CD14-positive monocyte (primary cell): ENCODE results near the gene LSS. TPM values are rescaled to one million over a fixed set of nuclear protein-coding genes. Genes with fewer than 3 reads are reported as not detected.

Experiments used
- DNase-seq, 3 donors: peaks; one replicate each; pipeline ENCODE4 v3.0.0-alpha.2; 2011 to 2022
- H2AFZ ChIP-seq: 2 replicates; pipeline ENCODE4 v1.6.0; 2012; ENCODE audit warnings: mild to moderate bottlenecking, low read depth, low read length, inconsistent platforms; ENCODE audit not compliant: insufficient read depth, poor library complexity, severe bottlenecking
- H3K27ac ChIP-seq, 2 donors: 1 replicate in 1 of 2; 2 replicates in 1 of 2; pipeline ENCODE4 v1.5.1; 2012 to 2013; ENCODE audit warnings: low read length in 2 of 2, control low read depth in 1 of 2, inconsistent platforms in 1 of 2, low read depth in 1 of 2, mild to moderate bottlenecking in 1 of 2
- H3K27me3 ChIP-seq, 2 donors: one replicate each; pipeline versions ENCODE4 v1.6.0 to v1.6.1; 2011 to 2013; ENCODE audit warnings: low read length in 2 of 2; ENCODE audit not compliant: control insufficient read depth in 2 of 2, insufficient read depth in 2 of 2
- H3K36me3 ChIP-seq, 2 donors: replicated peaks in 1 of 2; 1 replicate in 1 of 2; 2 replicates in 1 of 2; pipeline versions ENCODE4 v1.5.1 to v1.6.1; 2012 to 2013; ENCODE audit warnings: low read length in 2 of 2, control low read depth in 1 of 2, inconsistent platforms in 1 of 2, mild to moderate bottlenecking in 1 of 2; ENCODE audit not compliant: insufficient read depth in 2 of 2, control insufficient read depth in 1 of 2
- H3K4me1 ChIP-seq, 2 donors: 1 replicate in 1 of 2; 2 replicates in 1 of 2; pipeline versions ENCODE4 v1.5.1 to v1.6.1; 2012 to 2013; ENCODE audit warnings: low read length in 2 of 2, control low read depth in 1 of 2, inconsistent platforms in 1 of 2, mild to moderate bottlenecking in 1 of 2, moderate library complexity in 1 of 2; ENCODE audit not compliant: insufficient read depth in 2 of 2, control insufficient read depth in 1 of 2
- H3K4me2 ChIP-seq: replicated peaks from 2 replicates; pipeline ENCODE3; 2012; ENCODE audit warnings: low read length, moderate library complexity, mild to moderate bottlenecking; ENCODE audit not compliant: poor library complexity, severe bottlenecking; ENCODE audit errors: extremely low read depth
- H3K4me3 ChIP-seq, 3 experiments: fragments of 200-600 bp in 1 of 3; sonication (generic) in 1 of 3; replicated peaks in 1 of 3; 1 replicate in 2 of 3; 2 replicates in 1 of 3; pipeline ENCODE4 v1.5.1; 2011 to 2013; ENCODE audit warnings: low read length in 3 of 3, mild to moderate bottlenecking in 3 of 3, control low read depth in 2 of 3, low read depth in 2 of 3, inconsistent platforms in 1 of 3, moderate library complexity in 1 of 3
- H3K79me2 ChIP-seq: 2 replicates; pipeline ENCODE4 v1.6.0; 2012; ENCODE audit warnings: mild to moderate bottlenecking, control low read depth, inconsistent platforms, low read length, moderate library complexity; ENCODE audit not compliant: insufficient read depth
- H3K9ac ChIP-seq: 2 replicates; pipeline ENCODE4 v1.6.0; 2017; ENCODE audit warnings: low read length, mild to moderate bottlenecking; ENCODE audit not compliant: insufficient read depth, poor library complexity, severe bottlenecking
- H3K9me3 ChIP-seq, 2 donors: replicated peaks in 1 of 2; 1 replicate in 1 of 2; 2 replicates in 1 of 2; pipeline versions ENCODE4 v1.5.1 to v1.6.1; 2012 to 2013; ENCODE audit warnings: low read length in 2 of 2, control low read depth in 1 of 2; ENCODE audit not compliant: control insufficient read depth in 1 of 2, insufficient read depth in 1 of 2
- H4K20me1 ChIP-seq: 2 replicates; pipeline ENCODE4 v1.6.0; 2012; ENCODE audit warnings: mild to moderate bottlenecking, low read length, control low read depth, moderate library complexity; ENCODE audit not compliant: insufficient read depth
- H3K27ac Mint-ChIP-seq, 7 donors: one replicate each; pipeline ENCODE4 v1.8.0; 2020; ENCODE audit warnings: mild to moderate bottlenecking in 7 of 7, mixed read lengths in 7 of 7, moderate library complexity in 6 of 7, inconsistent platforms in 2 of 7
- H3K27me3 Mint-ChIP-seq, 3 donors: one replicate each; pipeline ENCODE4 v1.8.0; 2021 to 2022; ENCODE audit warnings: low read depth in 3 of 3, mild to moderate bottlenecking in 3 of 3, mixed read lengths in 3 of 3, moderate library complexity in 3 of 3, inconsistent platforms in 1 of 3
- H3K36me3 Mint-ChIP-seq, 2 donors: one replicate each; pipeline ENCODE4 v1.8.0; 2020; ENCODE audit warnings: mixed read lengths in 2 of 2, inconsistent platforms in 1 of 2, mild to moderate bottlenecking in 1 of 2
- H3K4me1 Mint-ChIP-seq: one replicate; pipeline ENCODE4 v1.8.0; 2020; ENCODE audit warnings: mild to moderate bottlenecking, mixed read lengths
- H3K4me3 Mint-ChIP-seq, 2 donors: one replicate each; pipeline ENCODE4 v1.8.0; 2020; ENCODE audit warnings: mild to moderate bottlenecking in 2 of 2, mixed read lengths in 2 of 2, moderate library complexity in 1 of 2
- H3K9me3 Mint-ChIP-seq, 7 donors: one replicate each; pipeline ENCODE4 v1.8.0; 2020 to 2022; ENCODE audit warnings: mixed read lengths in 7 of 7, mild to moderate bottlenecking in 6 of 7, moderate library complexity in 6 of 7, inconsistent platforms in 2 of 7
- WGBS: methylation state at CpG from one replicate; pipeline ENCODE4 v1.1.5; 2013; ENCODE audit warnings: missing lambda C conversion rate; ENCODE audit not compliant: insufficient coverage; 5-methylcytosine and 5-hydroxymethylcytosine counted together
- intact Hi-C, 2 donors: fragments of 100-400 bp; cut with micrococcal nuclease; formaldehyde crosslinking; loops; one replicate each; pipeline versions ENCODE4 v1.15.0 to v1.15.1; 2023
- polyA plus RNA-seq, 3 donors: library from polyadenylated mRNA; depleted of rRNA in 1 of 3; unstranded in 2 of 3; stranded (reverse) in 1 of 3; fragments of 300-500 nt in 2 of 3; fragments of >200 nt in 1 of 3; fragmentation: Illumina TruSeq in 2 of 3; gene quantifications; 1 replicate in 2 of 3; 2 replicates in 1 of 3; pipeline ENCODE4 v1.2.3, GENCODE V29; 2012 to 2021
- TF ChIP-seq, protein P1 (sequence below): fragments of 200-600 bp; IDR thresholded peaks from one replicate; pipeline ENCODE4 v1.8.0; 2022; ENCODE audit warnings: antibody characterized with exemption, mild to moderate bottlenecking

The LSS gene
- polyA plus RNA-seq, 3 donors = 4.1 to 20.0 (median 4.9) TPM

DNA sequence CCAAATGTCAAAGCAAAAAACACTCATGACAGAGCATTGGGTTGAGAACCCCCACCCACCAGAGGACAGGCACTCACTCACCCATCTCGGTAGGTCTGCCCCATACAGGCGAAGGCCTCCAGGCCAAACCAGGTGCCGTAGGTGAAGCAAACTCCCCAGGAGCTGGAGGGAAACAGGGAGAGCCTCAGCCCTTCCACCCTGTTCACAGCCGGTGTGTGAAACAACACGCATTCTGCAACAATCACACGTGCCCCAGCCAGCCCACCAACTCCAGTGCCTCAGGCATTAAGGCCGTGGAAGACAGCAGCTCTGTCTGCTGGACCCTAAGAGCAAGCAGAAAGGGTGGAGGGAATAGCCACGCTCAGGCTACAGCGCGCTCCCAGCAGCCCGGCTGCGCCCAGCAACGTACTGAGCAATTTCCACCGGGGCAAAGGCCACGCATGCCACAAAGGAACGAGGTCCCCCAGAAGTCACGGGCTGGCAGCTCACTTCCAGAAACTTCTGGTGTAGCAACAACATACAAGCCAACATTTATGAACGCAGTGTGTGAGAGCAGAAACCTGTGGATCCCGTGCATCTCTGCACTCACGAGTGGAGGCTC is 32.9 kb downstream of the LSS start:
- Mint-ChIP-seq H3K27me3 (no peaks in the 10 kb centered on the region), H3K36me3 (peaks cover 54 to 58% of the 10 kb centered on the region in 2 donors), H3K27ac (peak overlapping the region in 2 of 7 donors; percentile 1 to 16), H3K4me1 (no peaks in the 10 kb centered on the region), H3K9me3 (peaks cover 0 to 2% (median 0%) of the 10 kb centered on the region in 7 donors), H3K4me3 (no peak overlapping the region)
- intact Hi-C loops = no loop called here
- no peak overlapping the region for H3K27ac ChIP-seq
- no peaks in the 10 kb centered on the region for H3K27me3 ChIP-seq
- whole genome bisulfite sequencing = 96% methylated on average over 20 of the region's 20 CpGs
- H3K4me1 ChIP-seq = no peaks in the 10 kb centered on the region
- H3K4me2 ChIP-seq = no peak overlapping the region
- H2AFZ ChIP-seq = no peak overlapping the region
- H3K9ac ChIP-seq = no peak overlapping the region
- H3K4me3 ChIP-seq = no peak overlapping the region
- no peaks in the 10 kb centered on the region for H3K79me2 ChIP-seq
- no peaks in the 10 kb centered on the region for H4K20me1 ChIP-seq
- TF ChIP-seq, protein P1, sequence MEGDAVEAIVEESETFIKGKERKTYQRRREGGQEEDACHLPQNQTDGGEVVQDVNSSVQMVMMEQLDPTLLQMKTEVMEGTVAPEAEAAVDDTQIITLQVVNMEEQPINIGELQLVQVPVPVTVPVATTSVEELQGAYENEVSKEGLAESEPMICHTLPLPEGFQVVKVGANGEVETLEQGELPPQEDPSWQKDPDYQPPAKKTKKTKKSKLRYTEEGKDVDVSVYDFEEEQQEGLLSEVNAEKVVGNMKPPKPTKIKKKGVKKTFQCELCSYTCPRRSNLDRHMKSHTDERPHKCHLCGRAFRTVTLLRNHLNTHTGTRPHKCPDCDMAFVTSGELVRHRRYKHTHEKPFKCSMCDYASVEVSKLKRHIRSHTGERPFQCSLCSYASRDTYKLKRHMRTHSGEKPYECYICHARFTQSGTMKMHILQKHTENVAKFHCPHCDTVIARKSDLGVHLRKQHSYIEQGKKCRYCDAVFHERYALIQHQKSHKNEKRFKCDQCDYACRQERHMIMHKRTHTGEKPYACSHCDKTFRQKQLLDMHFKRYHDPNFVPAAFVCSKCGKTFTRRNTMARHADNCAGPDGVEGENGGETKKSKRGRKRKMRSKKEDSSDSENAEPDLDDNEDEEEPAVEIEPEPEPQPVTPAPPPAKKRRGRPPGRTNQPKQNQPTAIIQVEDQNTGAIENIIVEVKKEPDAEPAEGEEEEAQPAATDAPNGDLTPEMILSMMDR = no peak
- peaks cover 15 to 56% of the 10 kb centered on the region in 2 donors for H3K36me3 ChIP-seq
- no peaks in the 10 kb centered on the region for H3K9me3 ChIP-seq
- DNase-seq = no peak

GRCh38 chr21:46194374-46195334 is 33.9 kb downstream of the LSS start:
- 97% methylated on average over 20 of the region's 34 CpGs for WGBS
- H3K27ac Mint-ChIP-seq = peak overlapping the region in 1 of 7 donors; percentile 1

More at GRCh38 chr21:46194374-46195334, 33.9 kb downstream of the LSS start:
- no peaks in the 10 kb centered on the region for H3K4me1 Mint-ChIP-seq
- H3K79me2 ChIP-seq = no peaks in the 10 kb centered on the region
- intact Hi-C loops = no loop called here
- H3K36me3 Mint-ChIP-seq = peaks cover 46 to 53% of the 10 kb centered on the region in 2 donors
- no peaks in the 10 kb centered on the region for H4K20me1 ChIP-seq
- H2AFZ ChIP-seq = no peak overlapping the region
- peaks cover 0 to 2% (median 0%) of the 10 kb centered on the region in 7 donors for H3K9me3 Mint-ChIP-seq
- TF ChIP-seq, protein P1 = no peak
- no peaks in the 10 kb centered on the region for H3K9me3 ChIP-seq
- peaks cover 15 to 49% of the 10 kb centered on the region in 2 donors for H3K36me3 ChIP-seq
- peaks cover 0 to 2% (median 0%) of the 10 kb centered on the region in 3 donors for H3K27me3 Mint-ChIP-seq
- no peak overlapping the region for H3K27ac ChIP-seq
- no peaks in the 10 kb centered on the region for H3K27me3 ChIP-seq
- H3K4me3 ChIP-seq = no peak overlapping the region
- H3K4me2 ChIP-seq = no peak overlapping the region
- no peak for DNase-seq
- H3K9ac ChIP-seq = no peak overlapping the region
- H3K4me3 Mint-ChIP-seq = no peak overlapping the region
- H3K4me1 ChIP-seq = no peaks in the 10 kb centered on the region
